Measurements from ENCODE around the gene EPB41L2.

Gene EPB41L2

GRCh38 chr6:130970839-130971410 is 92.1 kb downstream of the EPB41L2 start:
- Histone ChIP-seq H3K27me3 (ENCODE audit: low read depth, low read length) (no peaks in the 10 kb centered on the region), H3K4me1 (ENCODE audit: control insufficient read depth in 1 of 2, insufficient read depth in 2 of 2, low read length in 2 of 2) (peaks cover 0 to 7% of the 10 kb centered on the region in 2 donors), H3K9me3 (ENCODE audit: control insufficient read depth in 1 of 2, low read length in 2 of 2) (no peaks in the 10 kb centered on the region), H3K27ac (ENCODE audit: low read length) (no peak overlapping the region), H3K4me3 (ENCODE audit: low read depth in 1 of 2, low read length in 2 of 2) (no peak overlapping the region), H3K36me3 (ENCODE audit: control insufficient read depth in 1 of 2, insufficient read depth in 2 of 2, low read length in 2 of 2) (no peaks in the 10 kb centered on the region)

- H3K27me3 ChIP-seq (ENCODE audit: low read depth, low read length) = no peaks in the 10 kb centered on the region
- H3K4me3 ChIP-seq (ENCODE audit: low read depth in 1 of 2, low read length in 2 of 2) = peak overlapping the region; percentile 34 to 49
- peak overlapping the region; percentile 53 for H3K27ac ChIP-seq (ENCODE audit: low read length)
- H3K36me3 ChIP-seq (ENCODE audit: control insufficient read depth in 1 of 2, insufficient read depth in 2 of 2, low read length in 2 of 2) = no peaks in the 10 kb centered on the region
- H3K4me1 ChIP-seq (ENCODE audit: control insufficient read depth in 1 of 2, insufficient read depth in 2 of 2, low read length in 2 of 2) = peaks cover 0 to 7% of the 10 kb centered on the region in 2 donors
- no peaks in the 10 kb centered on the region for H3K9me3 ChIP-seq (ENCODE audit: control insufficient read depth in 1 of 2, low read length in 2 of 2)
These were observed 93.1 kb downstream of the EPB41L2 start for GRCh38 chr6:130969791-130970491.

- H3K4me3 ChIP-seq (ENCODE audit: low read depth in 1 of 2, low read length in 2 of 2) = peak overlapping the region; percentile 34 to 49
- no peaks in the 10 kb centered on the region for H3K36me3 ChIP-seq (ENCODE audit: control insufficient read depth in 1 of 2, insufficient read depth in 2 of 2, low read length in 2 of 2)
- peaks cover 0 to 7% of the 10 kb centered on the region in 2 donors for H3K4me1 ChIP-seq (ENCODE audit: control insufficient read depth in 1 of 2, insufficient read depth in 2 of 2, low read length in 2 of 2)
- no peaks in the 10 kb centered on the region for H3K27me3 ChIP-seq (ENCODE audit: low read depth, low read length)
- H3K27ac ChIP-seq (ENCODE audit: low read length) = peak overlapping the region; percentile 53
- no peaks in the 10 kb centered on the region for H3K9me3 ChIP-seq (ENCODE audit: control insufficient read depth in 1 of 2, low read length in 2 of 2)
These were observed 93.9 kb downstream of the EPB41L2 start for GRCh38 chr6:130969166-130969565.

- peak overlapping the region; percentile 53 for H3K27ac ChIP-seq (ENCODE audit: low read length)
- no peaks in the 10 kb centered on the region for H3K9me3 ChIP-seq (ENCODE audit: control insufficient read depth in 1 of 2, low read length in 2 of 2)
- H3K4me1 ChIP-seq (ENCODE audit: control insufficient read depth in 1 of 2, insufficient read depth in 2 of 2, low read length in 2 of 2) = peaks cover 0 to 7% of the 10 kb centered on the region in 2 donors
- peak overlapping the region; percentile 34 to 49 for H3K4me3 ChIP-seq (ENCODE audit: low read depth in 1 of 2, low read length in 2 of 2)
- no peaks in the 10 kb centered on the region for H3K27me3 ChIP-seq (ENCODE audit: low read depth, low read length)
- no peaks in the 10 kb centered on the region for H3K36me3 ChIP-seq (ENCODE audit: control insufficient read depth in 1 of 2, insufficient read depth in 2 of 2, low read length in 2 of 2)
These were observed 94.6 kb downstream of the EPB41L2 start for GRCh38 chr6:130968476-130968875.

- no peaks in the 10 kb centered on the region for H3K27me3 ChIP-seq (ENCODE audit: low read depth, low read length)
- H3K4me3 ChIP-seq (ENCODE audit: low read depth in 1 of 2, low read length in 2 of 2) = peak overlapping the region; percentile 34 to 49
- no peaks in the 10 kb centered on the region for H3K9me3 ChIP-seq (ENCODE audit: control insufficient read depth in 1 of 2, low read length in 2 of 2)
- peaks cover 0 to 7% of the 10 kb centered on the region in 2 donors for H3K4me1 ChIP-seq (ENCODE audit: control insufficient read depth in 1 of 2, insufficient read depth in 2 of 2, low read length in 2 of 2)
- no peaks in the 10 kb centered on the region for H3K36me3 ChIP-seq (ENCODE audit: control insufficient read depth in 1 of 2, insufficient read depth in 2 of 2, low read length in 2 of 2)
- H3K27ac ChIP-seq (ENCODE audit: low read length) = peak overlapping the region; percentile 33
These were observed 95.3 kb downstream of the EPB41L2 start for GRCh38 chr6:130967502-130968445.

GRCh38 chr6:130966344-130966980 is 96.6 kb downstream of the EPB41L2 start:
- Histone ChIP-seq H3K4me1 (ENCODE audit: control insufficient read depth in 1 of 2, insufficient read depth in 2 of 2, low read length in 2 of 2) (peaks cover 0 to 7% of the 10 kb centered on the region in 2 donors), H3K9me3 (ENCODE audit: control insufficient read depth in 1 of 2, low read length in 2 of 2) (no peaks in the 10 kb centered on the region), H3K27me3 (ENCODE audit: low read depth, low read length) (no peaks in the 10 kb centered on the region), H3K27ac (ENCODE audit: low read length) (no peak overlapping the region), H3K4me3 (ENCODE audit: low read depth in 1 of 2, low read length in 2 of 2) (no peak overlapping the region), H3K36me3 (ENCODE audit: control insufficient read depth in 1 of 2, insufficient read depth in 2 of 2, low read length in 2 of 2) (no peaks in the 10 kb centered on the region)

GRCh38 chr6:130965656-130966055 is 97.4 kb downstream of the EPB41L2 start:
- Histone ChIP-seq H3K27ac (ENCODE audit: low read length) (no peak overlapping the region), H3K9me3 (ENCODE audit: control insufficient read depth in 1 of 2, low read length in 2 of 2) (no peaks in the 10 kb centered on the region), H3K27me3 (ENCODE audit: low read depth, low read length) (no peaks in the 10 kb centered on the region), H3K36me3 (ENCODE audit: control insufficient read depth in 1 of 2, insufficient read depth in 2 of 2, low read length in 2 of 2) (no peaks in the 10 kb centered on the region), H3K4me3 (ENCODE audit: low read depth in 1 of 2, low read length in 2 of 2) (no peak overlapping the region), H3K4me1 (ENCODE audit: control insufficient read depth in 1 of 2, insufficient read depth in 2 of 2, low read length in 2 of 2) (peaks cover 0 to 7% of the 10 kb centered on the region in 2 donors)

- no peaks in the 10 kb centered on the region for H3K36me3 ChIP-seq (ENCODE audit: control insufficient read depth in 1 of 2, insufficient read depth in 2 of 2, low read length in 2 of 2)
- no peak overlapping the region for H3K4me3 ChIP-seq (ENCODE audit: low read depth in 1 of 2, low read length in 2 of 2)
- H3K4me1 ChIP-seq (ENCODE audit: control insufficient read depth in 1 of 2, insufficient read depth in 2 of 2, low read length in 2 of 2) = peaks cover 0 to 7% of the 10 kb centered on the region in 2 donors
- H3K27ac ChIP-seq (ENCODE audit: low read length) = no peak overlapping the region
- H3K9me3 ChIP-seq (ENCODE audit: control insufficient read depth in 1 of 2, low read length in 2 of 2) = no peaks in the 10 kb centered on the region
- no peaks in the 10 kb centered on the region for H3K27me3 ChIP-seq (ENCODE audit: low read depth, low read length)
These were observed 98.0 kb downstream of the EPB41L2 start for GRCh38 chr6:130964808-130965604.

GRCh38 chr6:130964289-130964688 is 98.8 kb downstream of the EPB41L2 start:
- Histone ChIP-seq H3K36me3 (ENCODE audit: control insufficient read depth in 1 of 2, insufficient read depth in 2 of 2, low read length in 2 of 2) (no peaks in the 10 kb centered on the region), H3K9me3 (ENCODE audit: control insufficient read depth in 1 of 2, low read length in 2 of 2) (no peaks in the 10 kb centered on the region), H3K27ac (ENCODE audit: low read length) (no peak overlapping the region), H3K27me3 (ENCODE audit: low read depth, low read length) (no peaks in the 10 kb centered on the region), H3K4me3 (ENCODE audit: low read depth in 1 of 2, low read length in 2 of 2) (no peak overlapping the region), H3K4me1 (ENCODE audit: control insufficient read depth in 1 of 2, insufficient read depth in 2 of 2, low read length in 2 of 2) (peaks cover 0 to 7% of the 10 kb centered on the region in 2 donors)

GRCh38 chr6:130962966-130963365 is 100.1 kb downstream of the EPB41L2 start:
- H3K27me3 ChIP-seq (ENCODE audit: low read depth, low read length) = no peaks in the 10 kb centered on the region
- H3K9me3 ChIP-seq (ENCODE audit: control insufficient read depth in 1 of 2, low read length in 2 of 2) = no peaks in the 10 kb centered on the region
- H3K27ac ChIP-seq (ENCODE audit: low read length) = no peak overlapping the region
- H3K4me1 ChIP-seq (ENCODE audit: control insufficient read depth in 1 of 2, insufficient read depth in 2 of 2, low read length in 2 of 2) = peaks cover 0 to 5% of the 10 kb centered on the region in 2 donors
- no peak overlapping the region for H3K4me3 ChIP-seq (ENCODE audit: low read depth in 1 of 2, low read length in 2 of 2)
- no peaks in the 10 kb centered on the region for H3K36me3 ChIP-seq (ENCODE audit: control insufficient read depth in 1 of 2, insufficient read depth in 2 of 2, low read length in 2 of 2)

All from muscle layer of duodenum (tissue), 2 donors.